ENCODE results near the gene PAXIP1. TPM values are rescaled to one million over a fixed set of nuclear protein-coding genes. Genes with fewer than 3 reads are reported as not detected.

The PAXIP1 gene
- polyA plus RNA-seq, 1 experiment, result 6.3 TPM

DNA sequence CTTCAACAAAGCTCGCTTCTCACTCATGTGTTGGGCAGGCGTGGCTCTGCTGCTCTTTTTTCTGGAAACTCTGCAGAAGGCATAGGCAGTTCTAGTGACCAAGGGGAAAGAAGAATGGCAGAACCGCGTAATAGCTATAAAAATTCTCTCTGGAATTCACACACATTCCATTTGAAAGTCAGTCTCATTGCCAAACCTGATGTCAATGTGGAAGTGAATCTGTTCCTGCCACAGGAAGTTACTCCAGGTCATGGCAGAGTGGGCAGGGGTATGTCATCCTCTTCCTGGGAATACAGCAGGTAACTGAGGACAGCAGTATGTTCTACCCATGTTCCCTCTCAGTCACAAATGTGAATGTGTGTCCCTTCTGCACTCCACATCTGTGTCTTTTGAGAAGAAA is 8.2 kb upstream of the PAXIP1 start:
- Histone ChIP-seq H3K27me3 (ENCODE audit: control insufficient read depth, insufficient read depth, low read length) (no peaks in the 10 kb centered on the region), H3K9me3 (ENCODE audit: control insufficient read depth, insufficient read depth, low read length) (no peaks in the 10 kb centered on the region), H3K27ac (ENCODE audit: low read depth, low read length) (no peak overlapping the region), H3K4me3 (ENCODE audit: low read depth, low read length) (no peak overlapping the region)
- ChIA-PET CTCF (interaction anchor here (0.8 kb wide), 1 partner anchor 83 kb away, joined by 3 read pairs; no protein-coding TSS in a partner anchor), POLR2A (no interaction called here)
- no peak for DNase-seq (ENCODE audit: low read depth, low spot score)
- TF ChIP-seq, protein P1, sequence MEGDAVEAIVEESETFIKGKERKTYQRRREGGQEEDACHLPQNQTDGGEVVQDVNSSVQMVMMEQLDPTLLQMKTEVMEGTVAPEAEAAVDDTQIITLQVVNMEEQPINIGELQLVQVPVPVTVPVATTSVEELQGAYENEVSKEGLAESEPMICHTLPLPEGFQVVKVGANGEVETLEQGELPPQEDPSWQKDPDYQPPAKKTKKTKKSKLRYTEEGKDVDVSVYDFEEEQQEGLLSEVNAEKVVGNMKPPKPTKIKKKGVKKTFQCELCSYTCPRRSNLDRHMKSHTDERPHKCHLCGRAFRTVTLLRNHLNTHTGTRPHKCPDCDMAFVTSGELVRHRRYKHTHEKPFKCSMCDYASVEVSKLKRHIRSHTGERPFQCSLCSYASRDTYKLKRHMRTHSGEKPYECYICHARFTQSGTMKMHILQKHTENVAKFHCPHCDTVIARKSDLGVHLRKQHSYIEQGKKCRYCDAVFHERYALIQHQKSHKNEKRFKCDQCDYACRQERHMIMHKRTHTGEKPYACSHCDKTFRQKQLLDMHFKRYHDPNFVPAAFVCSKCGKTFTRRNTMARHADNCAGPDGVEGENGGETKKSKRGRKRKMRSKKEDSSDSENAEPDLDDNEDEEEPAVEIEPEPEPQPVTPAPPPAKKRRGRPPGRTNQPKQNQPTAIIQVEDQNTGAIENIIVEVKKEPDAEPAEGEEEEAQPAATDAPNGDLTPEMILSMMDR (IDR thresholded peaks at IDR 0.05; ENCODE audit: low read depth, low read length), result no peak

- Histone ChIP-seq H3K4me3 (ENCODE audit: low read depth, low read length) (no peak overlapping the region), H3K9me3 (ENCODE audit: control insufficient read depth, insufficient read depth, low read length) (no peaks in the 10 kb centered on the region), H3K27me3 (ENCODE audit: control insufficient read depth, insufficient read depth, low read length) (no peaks in the 10 kb centered on the region), H3K27ac (ENCODE audit: low read depth, low read length) (no peak overlapping the region)
- DNase-seq (ENCODE audit: low read depth, low spot score), result no peak
- TF ChIP-seq, protein P1 (IDR thresholded peaks at IDR 0.05; ENCODE audit: low read depth, low read length), result peak; percentile 36; the same call in 1 of the 2 replicates
- ChIA-PET POLR2A (no interaction called here), CTCF (interaction anchor here (1.3 to 2.4 kb wide), 2 partner anchors 82 to 336 kb away, joined by 3 to 8 read pairs; no protein-coding TSS in a partner anchor)
Measured at GRCh38 chr7:155009570-155010157, 6.7 kb upstream of the PAXIP1 start.

DNA sequence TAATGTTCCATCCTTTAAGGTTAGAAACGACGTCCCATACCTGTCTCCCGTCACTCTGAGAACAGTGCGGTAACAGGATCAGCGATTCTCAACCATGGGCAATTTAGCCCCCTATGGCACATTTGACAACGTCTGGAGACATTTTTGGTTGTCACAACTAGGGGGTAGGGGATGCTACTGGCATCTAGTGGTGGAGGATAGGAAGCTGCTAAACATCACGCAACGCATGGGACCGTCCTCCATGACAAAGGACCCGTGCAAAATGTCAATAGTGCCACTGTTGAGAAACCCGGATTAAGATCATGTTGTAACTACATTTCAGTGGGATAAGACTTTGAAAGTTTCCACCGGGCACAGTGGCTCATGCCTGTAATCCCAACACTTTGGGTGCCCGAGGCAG is 5.0 kb upstream of the PAXIP1 start:
- H3K27me3 ChIP-seq (ENCODE audit: control insufficient read depth, insufficient read depth, low read length), result no peaks in the 10 kb centered on the region
- H3K4me3 ChIP-seq (ENCODE audit: low read depth, low read length), result no peak overlapping the region
- H3K9me3 ChIP-seq (ENCODE audit: control insufficient read depth, insufficient read depth, low read length), result no peaks in the 10 kb centered on the region
- ChIA-PET CTCF (interaction anchor here (2.4 kb wide), 1 partner anchor 80 kb away, joined by 8 read pairs; no protein-coding TSS in a partner anchor), POLR2A (no interaction called here)
- H3K27ac ChIP-seq (ENCODE audit: low read depth, low read length), result no peak overlapping the region
- no peak for DNase-seq (ENCODE audit: low read depth, low spot score)
- TF ChIP-seq, protein P1 (IDR thresholded peaks at IDR 0.05; ENCODE audit: low read depth, low read length), result peak; percentile 38

DNA sequence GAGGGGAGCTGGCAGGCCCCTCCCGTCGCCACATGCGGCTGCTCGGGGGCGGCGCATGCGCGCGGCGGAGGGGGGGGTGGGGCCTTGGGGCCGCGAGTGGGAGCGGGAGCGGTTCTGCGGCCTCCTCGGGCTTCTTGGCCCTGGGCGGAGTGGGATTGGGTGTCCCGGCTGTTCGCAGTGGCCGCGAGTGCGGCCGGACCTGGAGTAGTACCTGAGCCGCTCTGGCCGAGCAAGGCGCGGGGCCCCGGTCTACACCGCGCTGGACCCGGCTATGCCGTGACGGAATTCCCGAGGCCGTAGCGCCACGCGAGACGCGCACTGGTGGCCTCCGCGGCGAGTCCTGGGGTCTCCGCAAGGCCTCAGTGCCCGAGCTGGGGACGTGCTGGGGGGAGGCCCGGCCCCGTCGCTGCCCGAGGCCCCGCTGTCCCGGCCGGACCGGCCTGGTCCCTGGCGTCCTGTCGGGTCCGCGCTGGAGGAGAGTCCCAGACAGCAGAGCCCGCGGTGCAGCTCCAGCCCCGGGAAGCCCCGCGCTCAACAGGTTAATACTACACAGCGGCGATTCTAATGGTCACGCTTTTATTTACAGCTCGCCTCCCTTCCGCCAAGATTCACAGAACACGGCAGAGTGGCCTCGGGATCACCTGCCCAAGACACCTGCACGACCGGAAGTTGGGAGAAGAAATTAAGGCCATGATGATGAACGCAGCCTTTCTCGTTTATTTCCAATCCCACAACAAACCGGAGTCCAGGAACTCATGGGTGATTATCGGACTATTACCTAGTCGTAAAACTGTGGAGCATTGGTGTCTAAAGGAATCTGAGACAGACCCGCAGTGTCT is 671 bp upstream of the PAXIP1 start:
- ChIA-PET POLR2A (interaction anchor here (0.5 to 1.5 kb wide), 5 partner anchors 17 to 295 kb away, joined by 3 to 9 read pairs (median 3); partner anchors contain the start of gene INSIG1), CTCF (interaction anchor here (1.2 to 1.7 kb wide), 2 partner anchors 76 to 341 kb away, joined by 7 to 10 read pairs; no protein-coding TSS in a partner anchor)
- TF ChIP-seq, protein P1 (IDR thresholded peaks at IDR 0.05; ENCODE audit: low read depth, low read length), result no peak
- Histone ChIP-seq H3K9me3 (ENCODE audit: control insufficient read depth, insufficient read depth, low read length) (no peaks in the 10 kb centered on the region), H3K4me3 (ENCODE audit: low read depth, low read length) (peak overlapping the region; percentile 85), H3K27me3 (ENCODE audit: control insufficient read depth, insufficient read depth, low read length) (no peaks in the 10 kb centered on the region), H3K27ac (ENCODE audit: low read depth, low read length) (peak overlapping the region; percentile 39)
- DNase-seq (ENCODE audit: low read depth, low spot score), result peak; percentile 60

Data from AG04450 (cell line).